GM19328 (cell line): ENCODE data around the gene FHOD1.

Experiments
- ATAC-seq: cut with Tn5 transposase; IDR thresholded peaks from one replicate; pipeline ENCODE4 v1.9.1; 2021; ENCODE audit warnings: mild to moderate bottlenecking, moderate library complexity; ENCODE audit not compliant: unreplicated experiment

Gene FHOD1

GRCh38 chr16:67247192-67248072, at the start of gene FHOD1:
Gene FHOD1, minus strand, starts transcription at chr16:67247481. Its CDS starts 71 bp downstream, at chr16:67247410.
- ATAC-seq: peak; percentile 44

DNA sequence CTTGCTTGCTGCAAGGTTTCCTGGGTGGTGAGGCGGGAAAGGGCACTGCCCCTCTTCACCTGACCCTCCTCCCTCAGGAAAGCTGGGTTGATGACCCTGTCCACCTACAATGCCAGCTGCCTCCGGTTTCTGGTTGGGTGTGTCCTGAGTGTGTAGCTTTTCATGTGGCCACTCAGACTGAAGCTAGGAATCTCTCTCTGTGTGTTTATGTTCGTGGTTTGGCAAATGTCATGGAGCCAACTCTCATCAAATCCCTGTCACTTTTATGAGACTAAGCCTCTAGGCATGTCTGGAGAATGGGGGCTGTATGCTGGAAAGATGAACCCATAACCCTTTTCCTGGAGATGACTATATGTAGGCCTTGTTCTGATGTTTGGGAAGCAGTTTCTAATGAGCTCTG, 49.1 kb upstream of the FHOD1 start:
- ATAC-seq: no peak

DNA sequence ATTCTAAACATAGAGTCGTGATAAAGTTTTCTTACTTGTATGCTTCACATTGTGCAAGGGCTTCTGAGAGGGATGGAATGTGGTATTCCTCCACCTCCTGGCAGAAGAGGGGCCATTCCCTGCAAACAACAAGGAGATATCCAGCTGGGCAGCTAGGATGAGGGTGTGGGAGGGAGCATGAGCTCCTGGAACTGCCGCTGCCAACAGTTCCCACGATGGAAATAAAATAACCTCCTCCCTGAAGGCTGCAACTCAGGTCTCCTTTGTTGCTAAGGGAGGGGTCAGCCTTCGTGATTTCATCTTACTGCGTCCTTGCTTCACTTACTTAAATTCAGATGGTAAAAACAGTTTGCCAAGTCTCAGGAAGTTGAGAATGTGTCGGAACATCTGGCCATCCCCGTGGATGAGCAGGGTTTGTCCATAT, 47.7 kb upstream of the FHOD1 start:
- no peak for ATAC-seq

- no peak for ATAC-seq
Observed at GRCh38 chr16:67294171-67294757, 47.0 kb upstream of the FHOD1 start.

DNA sequence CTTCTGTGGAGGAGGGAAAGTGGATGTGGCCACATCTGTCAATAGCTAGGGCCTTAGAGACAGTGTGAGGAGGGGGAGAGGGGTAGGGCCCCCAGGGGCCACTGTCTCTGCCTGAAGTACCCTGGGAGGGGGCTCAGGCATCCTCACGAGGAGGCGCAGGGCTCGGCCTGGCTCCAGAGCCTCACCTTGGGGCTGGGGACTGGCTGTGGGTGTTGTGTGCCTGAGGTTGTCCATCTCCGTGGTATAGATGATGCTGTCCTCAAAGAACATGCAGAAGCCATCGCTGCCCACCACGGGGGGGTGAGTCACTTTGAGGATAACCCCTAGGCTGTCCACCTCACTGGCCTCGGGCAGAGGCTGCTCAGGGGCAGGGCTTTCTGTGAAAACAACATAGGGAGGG, 44.2 kb upstream of the FHOD1 start:
- ATAC-seq: no peak

GRCh38 chr16:67287960-67288359, 40.7 kb upstream of the FHOD1 start:
- ATAC-seq: no peak

- no peak for ATAC-seq
Observed at GRCh38 chr16:67286441-67287235, 39.4 kb upstream of the FHOD1 start.

- no peak for ATAC-seq
Observed at GRCh38 chr16:67284699-67285646, 37.7 kb upstream of the FHOD1 start.

- ATAC-seq: no peak
Observed at GRCh38 chr16:67283826-67284555, 36.7 kb upstream of the FHOD1 start.

DNA sequence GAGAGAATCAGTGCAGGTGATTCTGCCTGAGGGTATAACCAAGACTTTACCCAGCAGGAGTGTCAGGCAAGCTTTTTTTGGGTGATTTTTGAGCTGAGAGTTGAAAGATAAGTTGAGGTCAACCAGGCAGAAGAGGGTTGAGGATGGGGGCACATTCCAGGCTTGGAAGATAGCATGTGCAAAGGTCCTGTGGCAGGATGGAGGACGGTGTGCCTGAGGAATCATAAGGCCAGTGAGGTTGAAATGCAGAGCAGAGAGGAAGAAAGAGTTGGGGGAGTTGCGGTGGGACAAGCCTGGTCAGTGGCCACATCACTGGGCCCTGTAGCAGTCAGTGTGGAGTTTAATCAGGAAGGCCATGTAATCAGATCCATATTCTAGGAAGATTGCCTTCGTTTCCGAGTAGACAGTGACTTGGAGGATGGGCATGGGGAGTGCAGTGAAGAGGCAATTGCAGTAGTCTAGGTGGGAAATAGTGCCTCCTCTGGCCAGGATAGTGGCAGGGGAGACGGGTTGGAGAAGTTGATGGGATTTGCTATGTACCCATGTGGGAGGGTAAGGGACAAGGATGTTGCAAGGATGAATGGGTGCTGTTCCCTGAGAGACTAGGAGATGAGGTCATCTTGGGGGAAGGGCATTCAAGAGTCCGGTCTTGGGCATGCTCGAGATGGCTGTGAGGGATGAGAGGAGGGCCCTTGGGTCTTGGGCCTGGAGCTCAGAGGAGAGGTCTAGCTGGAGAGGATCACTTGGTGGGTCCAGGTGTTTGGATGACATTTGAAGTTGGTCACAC, 36.0 kb upstream of the FHOD1 start:
- no peak for ATAC-seq

- ATAC-seq: no peak
Observed at GRCh38 chr16:67282447-67282805, 35.1 kb upstream of the FHOD1 start.

DNA sequence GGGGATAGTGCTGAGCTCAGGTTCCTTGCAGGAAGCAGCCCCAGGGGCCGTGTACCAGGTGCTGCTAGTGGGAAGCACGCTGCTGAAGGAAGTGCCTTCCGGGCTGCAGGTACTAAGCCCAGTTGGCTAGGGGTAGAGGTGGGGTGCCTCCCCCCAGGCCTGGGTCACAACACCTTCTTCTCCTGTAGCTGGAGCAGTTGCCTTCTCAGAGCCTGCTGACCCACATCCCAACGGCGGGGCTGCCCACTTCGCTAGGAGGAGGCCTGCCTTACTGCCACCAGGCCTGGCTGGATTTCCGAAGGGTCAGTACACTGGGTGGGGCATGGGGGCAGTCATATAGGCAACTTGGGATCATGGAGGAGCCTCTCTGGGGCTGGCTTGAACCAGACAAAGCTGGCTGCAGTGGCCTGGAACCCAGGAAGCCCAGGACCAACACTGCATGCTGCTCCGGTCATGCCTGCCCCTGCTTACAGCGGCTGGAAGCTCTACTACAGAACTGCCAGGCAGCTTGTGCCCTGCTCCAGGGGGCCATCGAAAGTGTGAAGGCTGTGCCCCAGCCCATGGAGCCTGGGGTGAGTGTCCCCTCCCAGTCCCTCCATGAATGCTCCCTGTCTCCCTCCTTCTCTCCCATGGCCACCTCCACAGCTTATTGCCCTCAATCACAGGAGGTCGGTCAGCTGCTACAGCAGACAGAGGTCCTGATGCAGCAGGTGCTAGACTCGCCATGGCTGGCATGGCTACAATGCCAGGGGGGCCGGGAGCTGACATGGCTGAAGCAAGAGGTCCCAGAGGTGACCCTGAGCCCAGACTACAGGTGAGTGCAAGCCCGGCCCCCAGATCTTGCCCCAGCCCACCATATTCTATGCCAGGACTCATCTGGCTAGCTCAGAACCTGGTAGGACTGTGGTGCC, 34.5 kb upstream of the FHOD1 start:
- ATAC-seq: no peak

GRCh38 chr16:67280090-67281015, 33.1 kb upstream of the FHOD1 start:
- no peak for ATAC-seq

- peak; percentile 87 for ATAC-seq
Observed at GRCh38 chr16:67279296-67280089, 32.2 kb upstream of the FHOD1 start, which contains the start of gene PLEKHG4. Gene PLEKHG4, plus strand, starts transcription at chr16:67279532. Its CDS starts 513 bp downstream, at chr16:67280045.

DNA sequence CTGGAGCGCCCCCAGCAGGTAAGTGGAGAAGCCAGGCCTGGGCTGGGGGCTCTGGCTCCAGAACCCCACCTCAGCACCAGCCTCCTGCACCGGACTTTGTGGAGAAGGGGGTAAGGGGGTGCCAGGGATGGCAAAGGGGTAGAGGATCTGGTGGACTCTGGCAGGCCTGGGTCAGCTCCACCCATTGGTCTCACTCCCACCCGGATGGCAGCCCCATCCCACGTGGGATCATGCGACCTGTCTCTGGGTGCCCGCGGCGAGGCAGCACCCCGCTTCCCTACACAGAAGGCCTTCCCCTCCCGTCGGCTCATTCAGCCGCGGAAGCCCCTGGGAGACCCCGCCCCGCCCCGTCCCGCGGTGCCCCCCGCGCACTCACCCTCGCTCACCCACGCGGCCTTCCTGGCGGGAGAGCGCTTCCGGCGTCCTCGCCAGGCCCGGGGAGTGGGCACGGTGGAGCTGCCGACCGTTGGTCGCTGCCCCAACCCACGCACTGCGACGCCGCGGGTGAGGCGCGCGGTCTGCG, 31.6 kb upstream of the FHOD1 start:
- peak; percentile 23 for ATAC-seq
